IMR-90 (cell line): ENCODE measurements around the gene TSPEAR. TPM values are rescaled to one million over a fixed set of nuclear protein-coding genes. Genes with fewer than 3 reads are reported as not detected.

Experiments used
- ATAC-seq: fragments of 200-7000 bp; cut with Tn5 transposase; 2 replicates; pipeline ENCODE4 v1.9.1; 2020; ENCODE audit warnings: low read depth, mild to moderate bottlenecking, moderate library complexity
- BruUV-seq: library from RNA; stranded (reverse); fragments of 400-500 nt; replicated peaks from 2 replicates; lab custom pipeline; 2021; lab: Mats Ljungman, UMichigan
- CTCF ChIA-PET: fragments of 300-600 bp; formaldehyde crosslinking; extraction: SDS; loops from one replicate; lab custom pipeline; 2021; ENCODE audit warnings: antibody characterized with exemption; lab: Yijun Ruan, JAX
- POLR2A ChIA-PET: fragments of 300-600 bp; sonication (Branson Sonifier 250); formaldehyde crosslinking; loops from one replicate; lab custom pipeline; 2022; ENCODE audit warnings: antibody characterized with exemption; ENCODE audit not compliant: unreplicated experiment; lab: Charles Lee
- DNase-seq: peaks from one replicate; pipeline ENCODE4 v3.0.0; 2013
- H2AFZ ChIP-seq: replicated peaks from 2 replicates; pipeline ENCODE3; 2013; ENCODE audit warnings: low read length, mild to moderate bottlenecking; ENCODE audit not compliant: poor library complexity
- H2AK5ac ChIP-seq: 2 replicates; pipeline ENCODE4 v1.6.1; 2013; ENCODE audit warnings: low read depth, low read length, inconsistent platforms
- H2AK9ac ChIP-seq: replicated peaks from 2 replicates; pipeline ENCODE3; 2013; ENCODE audit warnings: mild to moderate bottlenecking, low read depth, low read length, moderate library complexity; ENCODE audit not compliant: poor library complexity
- H2BK120ac ChIP-seq: 2 replicates; pipeline ENCODE4 v1.6.1; 2013; ENCODE audit warnings: low read depth, low read length, inconsistent platforms
- H2BK15ac ChIP-seq: 3 replicates; pipeline ENCODE4 v1.6.1; 2013; ENCODE audit warnings: low read depth, low read length, inconsistent platforms
- H2BK20ac ChIP-seq: 2 replicates; pipeline ENCODE4 v1.6.1; 2013; ENCODE audit warnings: low read depth, mild to moderate bottlenecking, inconsistent platforms, low read length, moderate library complexity
- H2BK5ac ChIP-seq: 2 replicates; pipeline ENCODE4 v1.6.1; 2013; ENCODE audit warnings: mild to moderate bottlenecking, low read depth, low read length, inconsistent platforms; ENCODE audit not compliant: poor library complexity, severe bottlenecking
- H3K14ac ChIP-seq: replicated peaks from 2 replicates; pipeline ENCODE4 v1.6.1; 2013; ENCODE audit warnings: low read depth, low read length, inconsistent platforms
- H3K18ac ChIP-seq: 2 replicates; pipeline ENCODE4 v1.6.1; 2013; ENCODE audit warnings: low read depth, low read length, control low read depth
- H3K23ac ChIP-seq: 2 replicates; pipeline ENCODE4 v1.6.1; 2013; ENCODE audit warnings: low read depth, low read length, inconsistent platforms
- H3K27ac ChIP-seq: 2 replicates; pipeline ENCODE4 v1.5.1; 2013; ENCODE audit warnings: mild to moderate bottlenecking, control low read depth, low read length; ENCODE audit not compliant: insufficient read depth
- H3K27me3 ChIP-seq: 2 replicates; pipeline ENCODE4 v1.6.1; 2013; ENCODE audit warnings: low read length; ENCODE audit not compliant: control insufficient read depth, insufficient read depth
- H3K36me3 ChIP-seq: 2 replicates; pipeline ENCODE4 v1.6.1; 2013; ENCODE audit warnings: low read length, mixed read lengths; ENCODE audit not compliant: control insufficient read depth, insufficient read depth
- H3K4ac ChIP-seq: 2 replicates; pipeline ENCODE4 v1.6.1; 2013; ENCODE audit warnings: low read depth, low read length, inconsistent platforms
- H3K4me1 ChIP-seq: 2 replicates; pipeline ENCODE4 v1.6.1; 2013; ENCODE audit warnings: low read length, mixed read lengths; ENCODE audit not compliant: control insufficient read depth, insufficient read depth
- H3K4me2 ChIP-seq: 2 replicates; pipeline ENCODE4 v1.6.1; 2013; ENCODE audit warnings: low read depth, mild to moderate bottlenecking, control low read depth, low read length, moderate library complexity
- H3K4me3 ChIP-seq: 2 replicates; pipeline ENCODE4 v1.5.1; 2013; ENCODE audit warnings: low read depth, mild to moderate bottlenecking, control low read depth, low read length, moderate library complexity; ENCODE audit not compliant: insufficient read depth
- H3K56ac ChIP-seq: 2 replicates; pipeline ENCODE4 v1.6.1; 2013; ENCODE audit warnings: low read length, inconsistent platforms; ENCODE audit not compliant: insufficient read depth; ENCODE audit errors: extremely low read depth
- H3K79me1 ChIP-seq, 2 experiments: 2 replicates each; pipeline ENCODE4 v1.6.1; 2013; ENCODE audit warnings: low read length in 2 of 2, inconsistent platforms in 1 of 2, low read depth in 1 of 2
- H3K9ac ChIP-seq: 2 replicates; pipeline ENCODE4 v1.6.1; 2013; ENCODE audit warnings: low read depth, low read length, control low read depth
- H3K9me1 ChIP-seq: 2 replicates; pipeline ENCODE4 v1.6.1; 2013; ENCODE audit warnings: low read length, inconsistent platforms; ENCODE audit not compliant: insufficient read depth
- H3K9me3 ChIP-seq: 2 replicates; pipeline ENCODE4 v1.6.1; 2013; ENCODE audit warnings: low read length; ENCODE audit not compliant: control insufficient read depth, insufficient read depth
- H4K20me1 ChIP-seq: 2 replicates; pipeline ENCODE4 v1.6.1; 2013; ENCODE audit warnings: low read length, inconsistent platforms; ENCODE audit not compliant: insufficient read depth
- H4K5ac ChIP-seq: 2 replicates; pipeline ENCODE4 v1.6.1; 2013; ENCODE audit warnings: mild to moderate bottlenecking, low read depth, low read length, control low read depth
- H4K8ac ChIP-seq, 2 experiments: 2 replicates each; pipeline ENCODE4 v1.6.1; 2013; ENCODE audit warnings: low read depth in 2 of 2, low read length in 2 of 2, control low read depth in 1 of 2, inconsistent platforms in 1 of 2
- H4K91ac ChIP-seq: 2 replicates; pipeline ENCODE4 v1.6.1; 2013; ENCODE audit warnings: low read depth, low read length, inconsistent platforms; ENCODE audit not compliant: insufficient read depth
- BHLHE40 ChIP-seq: fragments of 150-350 bp; IDR thresholded peaks from 2 replicates; pipeline ENCODE4 v1.6.1; 2016; ENCODE audit warnings: mild to moderate bottlenecking, low read depth, low read length
- CEBPB ChIP-seq: IDR thresholded peaks from 2 replicates; pipeline ENCODE4 v1.6.1; 2012; ENCODE audit warnings: low read depth, low read length, improper control_type of control experiment
- CHD1 ChIP-seq: IDR thresholded peaks from 2 replicates; pipeline ENCODE4 v1.6.1; 2012; ENCODE audit warnings: low read depth, low read length, improper control_type of control experiment
- FOS ChIP-seq: fragments of 150-350 bp; IDR thresholded peaks from 2 replicates; pipeline ENCODE4 v1.6.1; 2016; ENCODE audit warnings: low read depth, low read length
- MAFK ChIP-seq: IDR thresholded peaks from 2 replicates; pipeline ENCODE4 v1.6.1; 2012; ENCODE audit warnings: low read depth, low read length, improper control_type of control experiment
- MAZ ChIP-seq: IDR thresholded peaks from 2 replicates; pipeline ENCODE4 v1.6.1; 2012; ENCODE audit warnings: low read depth, mild to moderate bottlenecking, low read length, improper control_type of control experiment, moderate library complexity, borderline replicate concordance
- MXI1 ChIP-seq: IDR thresholded peaks from 2 replicates; pipeline ENCODE4 v1.6.1; 2012; ENCODE audit warnings: low read depth, mild to moderate bottlenecking, low read length, moderate library complexity, borderline replicate concordance
- NFE2L2 ChIP-seq: fragments of 150-350 bp; IDR thresholded peaks from 2 replicates; pipeline ENCODE4 v1.6.1; 2016; ENCODE audit warnings: low read depth, mild to moderate bottlenecking, low read length
- POLR2A ChIP-seq: IDR thresholded peaks from 2 replicates; pipeline ENCODE4 v1.6.1; 2012; ENCODE audit warnings: mild to moderate bottlenecking, low read depth, low read length
- RAD21 ChIP-seq: IDR thresholded peaks from 2 replicates; pipeline ENCODE4 v1.6.1; 2012; ENCODE audit warnings: low read length, improper control_type of control experiment
- RCOR1 ChIP-seq: IDR thresholded peaks from 2 replicates; pipeline ENCODE4 v1.6.1; 2012; ENCODE audit warnings: mild to moderate bottlenecking, low read length, improper control_type of control experiment; ENCODE audit not compliant: insufficient replicate concordance
- RFX5 ChIP-seq: IDR thresholded peaks from 2 replicates; pipeline ENCODE4 v1.8.0; 2012; ENCODE audit warnings: low read depth, mild to moderate bottlenecking, low read length, moderate library complexity
- SMC3 ChIP-seq: fragments of 150-350 bp; IDR thresholded peaks from 2 replicates; pipeline ENCODE4 v1.6.1; 2016; ENCODE audit warnings: low read depth, mild to moderate bottlenecking, antibody characterized with exemption, low read length, moderate library complexity
- WGBS, 2 experiments: methylation state at CpG; one replicate each; pipeline versions ENCODE4 v1.1.5 to v1.1.7; 2013; ENCODE audit warnings: missing lambda C conversion rate in 2 of 2; ENCODE audit not compliant: insufficient read length in 1 of 2; ENCODE audit errors: extremely low coverage in 2 of 2; 5-methylcytosine and 5-hydroxymethylcytosine counted together
- dilution Hi-C: fragments of 300-500 bp; cut with HindIII; formaldehyde crosslinking; loops from one replicate; pipeline ENCODE4 v1.14.3; 2018; ENCODE audit warnings: low sequenced_read_pairs; ENCODE audit not compliant: unreplicated experiment
- in situ Hi-C: fragments of 300-500 bp; cut with MboI; formaldehyde crosslinking; loops from 3 replicates; pipeline ENCODE4 v1.14.3; 2019; ENCODE audit warnings: low sequenced_read_pairs, inconsistent platforms, mixed read lengths
- intact Hi-C: fragments of 100-400 bp; cut with micrococcal nuclease; formaldehyde crosslinking; loops from 2 replicates; pipeline ENCODE4 v1.10.0; 2022
- polyA plus RNA-seq, 3 experiments: library from polyadenylated mRNA; depleted of rRNA; stranded (reverse); fragments of >200 nt; gene quantifications; 2 replicates each; pipeline ENCODE4 v1.2.3, GENCODE V29; 2012; ENCODE audit warnings: low replicate concordance in 1 of 3
- total RNA-seq: library from RNA; depleted of rRNA; stranded (reverse); fragments of >200 nt; gene quantifications from 2 replicates; pipeline ENCODE4 v1.2.3, GENCODE V29; 2012
- TF ChIP-seq, protein P1 (sequence below): conservative IDR thresholded peaks from 2 replicates; pipeline ENCODE4 v1.5.1; 2012; ENCODE audit warnings: mild to moderate bottlenecking, low read depth, low read length, improper control_type of control experiment
- TF ChIP-seq, protein P2 (sequence below): fragments of 150-350 bp; IDR thresholded peaks from 2 replicates; pipeline ENCODE4 v1.6.1; 2017; ENCODE audit warnings: mild to moderate bottlenecking, antibody characterized with exemption, low read length, low read depth
- TF ChIP-seq, protein P3 (sequence below): fragments of 150-350 bp; IDR thresholded peaks from 2 replicates; pipeline ENCODE4 v1.6.1; 2016; ENCODE audit warnings: low read depth, mild to moderate bottlenecking, low read length, moderate library complexity, borderline replicate concordance

TSPEAR gene
- total and polyA plus RNA-seq, 2 of the 4 experiments (the other 2 are of a cell fraction): not detected

DNA sequence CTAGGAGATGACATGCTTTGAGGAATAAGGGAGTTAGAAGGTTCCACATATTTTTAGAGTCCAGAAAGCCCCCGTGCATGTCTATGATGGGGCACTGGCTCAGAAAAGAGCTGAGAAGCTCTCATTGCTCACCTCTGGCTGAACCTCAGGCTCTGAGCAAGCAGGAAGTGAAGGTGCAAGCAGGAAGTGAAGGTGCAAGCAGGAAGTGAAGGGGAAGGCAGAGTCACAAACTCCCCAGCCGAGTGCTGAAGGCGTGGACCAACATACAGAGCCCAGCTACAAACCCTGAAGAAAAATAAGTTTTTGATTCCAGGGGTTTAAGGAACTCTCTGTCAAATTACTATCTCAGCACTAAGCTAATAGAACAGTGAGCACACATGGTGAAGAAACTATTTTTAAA, 92.5 kb downstream of the TSPEAR start:
- BruUV-seq: no TSS peak
- Histone ChIP-seq H3K79me1 (no peaks in the 10 kb centered on the region), H2BK20ac (no peak overlapping the region), H2AFZ (no peak overlapping the region), H3K36me3 (no peaks in the 10 kb centered on the region), H3K27me3 (peaks cover 3% of the 10 kb centered on the region; the same call in 1 of the 2 replicates), H3K9me1 (no peaks in the 10 kb centered on the region), H2AK5ac (no peak overlapping the region), H3K4me2 (no peak overlapping the region), H3K18ac (no peak overlapping the region), H2BK120ac (no peak overlapping the region), H3K23ac (no peak overlapping the region), H4K91ac (no peak overlapping the region), H3K4me3 (no peak overlapping the region), H3K9ac (no peak overlapping the region), H4K8ac (no peak overlapping the region), H3K56ac (no peak overlapping the region), H4K20me1 (no peaks in the 10 kb centered on the region), H2BK15ac (no peak overlapping the region), H2BK5ac (no peak overlapping the region), H3K9me3 (peaks cover 3% of the 10 kb centered on the region; the same call in 1 of the 2 replicates), H4K5ac (no peak overlapping the region), H3K27ac (no peak overlapping the region), H3K4ac (no peak overlapping the region), H2AK9ac (no peak overlapping the region), H3K4me1 (no peaks in the 10 kb centered on the region), H3K14ac (no peak overlapping the region)
- DNase-seq (no peak), ATAC-seq (no peak)
- TF ChIP-seq, protein P1, sequence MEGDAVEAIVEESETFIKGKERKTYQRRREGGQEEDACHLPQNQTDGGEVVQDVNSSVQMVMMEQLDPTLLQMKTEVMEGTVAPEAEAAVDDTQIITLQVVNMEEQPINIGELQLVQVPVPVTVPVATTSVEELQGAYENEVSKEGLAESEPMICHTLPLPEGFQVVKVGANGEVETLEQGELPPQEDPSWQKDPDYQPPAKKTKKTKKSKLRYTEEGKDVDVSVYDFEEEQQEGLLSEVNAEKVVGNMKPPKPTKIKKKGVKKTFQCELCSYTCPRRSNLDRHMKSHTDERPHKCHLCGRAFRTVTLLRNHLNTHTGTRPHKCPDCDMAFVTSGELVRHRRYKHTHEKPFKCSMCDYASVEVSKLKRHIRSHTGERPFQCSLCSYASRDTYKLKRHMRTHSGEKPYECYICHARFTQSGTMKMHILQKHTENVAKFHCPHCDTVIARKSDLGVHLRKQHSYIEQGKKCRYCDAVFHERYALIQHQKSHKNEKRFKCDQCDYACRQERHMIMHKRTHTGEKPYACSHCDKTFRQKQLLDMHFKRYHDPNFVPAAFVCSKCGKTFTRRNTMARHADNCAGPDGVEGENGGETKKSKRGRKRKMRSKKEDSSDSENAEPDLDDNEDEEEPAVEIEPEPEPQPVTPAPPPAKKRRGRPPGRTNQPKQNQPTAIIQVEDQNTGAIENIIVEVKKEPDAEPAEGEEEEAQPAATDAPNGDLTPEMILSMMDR: no peak
- TF ChIP-seq, protein P2, sequence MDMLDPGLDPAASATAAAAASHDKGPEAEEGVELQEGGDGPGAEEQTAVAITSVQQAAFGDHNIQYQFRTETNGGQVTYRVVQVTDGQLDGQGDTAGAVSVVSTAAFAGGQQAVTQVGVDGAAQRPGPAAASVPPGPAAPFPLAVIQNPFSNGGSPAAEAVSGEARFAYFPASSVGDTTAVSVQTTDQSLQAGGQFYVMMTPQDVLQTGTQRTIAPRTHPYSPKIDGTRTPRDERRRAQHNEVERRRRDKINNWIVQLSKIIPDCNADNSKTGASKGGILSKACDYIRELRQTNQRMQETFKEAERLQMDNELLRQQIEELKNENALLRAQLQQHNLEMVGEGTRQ: no peak
- TF ChIP-seq MXI1 (no peak), RAD21 (no peak), BHLHE40 (no peak), NFE2L2 (no peak), FOS (no peak), RFX5 (no peak), RCOR1 (no peak), POLR2A (no peak), MAZ (no peak), SMC3 (no peak), MAFK (no peak), CHD1 (no peak), CEBPB (no peak)
- TF ChIP-seq, protein P3, sequence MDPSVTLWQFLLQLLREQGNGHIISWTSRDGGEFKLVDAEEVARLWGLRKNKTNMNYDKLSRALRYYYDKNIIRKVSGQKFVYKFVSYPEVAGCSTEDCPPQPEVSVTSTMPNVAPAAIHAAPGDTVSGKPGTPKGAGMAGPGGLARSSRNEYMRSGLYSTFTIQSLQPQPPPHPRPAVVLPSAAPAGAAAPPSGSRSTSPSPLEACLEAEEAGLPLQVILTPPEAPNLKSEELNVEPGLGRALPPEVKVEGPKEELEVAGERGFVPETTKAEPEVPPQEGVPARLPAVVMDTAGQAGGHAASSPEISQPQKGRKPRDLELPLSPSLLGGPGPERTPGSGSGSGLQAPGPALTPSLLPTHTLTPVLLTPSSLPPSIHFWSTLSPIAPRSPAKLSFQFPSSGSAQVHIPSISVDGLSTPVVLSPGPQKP: no peak
- WGBS, 2 experiments: 70% methylated on average over 2 of the region's 3 CpGs; no CpG with 5 or more reads in 1 of the 2 experiments
- in situ Hi-C loops: no loop called here
- CTCF ChIA-PET: interaction anchor here (0.7 kb wide), 1 partner anchor 52 kb away, joined by 3 read pairs; no protein-coding TSS in a partner anchor
- intact Hi-C loops: loop anchor here (1.0 kb wide), 1 partner anchor 174 kb away; no protein-coding TSS in a partner anchor
- POLR2A ChIA-PET: no interaction called here
- dilution Hi-C loops: no loop called here
